A172 (cell line): Measurements from ENCODE around the gene EXOC3L4. TPM values are rescaled to one million over a fixed set of nuclear protein-coding genes. Genes with fewer than 3 reads are reported as not detected.
A peak's percentile ranks its signal among the peaks of the same experiment; 100 is the strongest.
"Not testable (repeated sequence)": the region's sequence is repeated elsewhere in the genome, so short reads cannot be mapped to it uniquely, and the experiment has no call there.

ENCODE experiments used
- DNase-seq: peaks from one replicate; pipeline ENCODE4 v3.0.0-alpha.2; 2015; ENCODE audit warnings: low spot score
- total RNA-seq: library from RNA; depleted of rRNA; stranded (reverse); fragments of >200 nt; shearing (Covaris generic); gene quantifications from 2 replicates; pipeline ENCODE4 v1.2.3, GENCODE V29; 2014; rRNA removed

The EXOC3L4 gene
- total RNA-seq = 3.7 and 8.2 TPM in 2 replicates

GRCh38 chr14:103094406-103095209 is at the start of gene EXOC3L4:
Gene EXOC3L4, plus strand, starts transcription at chr14:103094725. Its CDS starts 5,495 bp downstream, at chr14:103100220.
- DNase-seq = no peak

- no peak for DNase-seq
Observed at GRCh38 chr14:103045371-103045869, 49.1 kb upstream of the EXOC3L4 start.

- not testable (repeated sequence) for DNase-seq
Observed at GRCh38 chr14:103047453-103047852, 47.1 kb upstream of the EXOC3L4 start.

- no peak for DNase-seq
Observed at GRCh38 chr14:103050935-103051334, 43.6 kb upstream of the EXOC3L4 start.

- no peak for DNase-seq
Observed at GRCh38 chr14:103052407-103052806, 42.1 kb upstream of the EXOC3L4 start.

GRCh38 chr14:103055695-103056094 is 38.8 kb upstream of the EXOC3L4 start:
- no peak for DNase-seq

- no peak for DNase-seq
Observed at GRCh38 chr14:103056322-103057027, 38.0 kb upstream of the EXOC3L4 start.

- no peak for DNase-seq
Observed at GRCh38 chr14:103057028-103057371, 37.5 kb upstream of the EXOC3L4 start.

- DNase-seq = peak; percentile 53
Observed at GRCh38 chr14:103057372-103058163, 37.0 kb upstream of the EXOC3L4 start, which contains the start of gene CDC42BPB. Gene CDC42BPB, minus strand, starts transcription at chr14:103057549. Its CDS starts 376 bp downstream, at chr14:103057173.

- DNase-seq = no peak
Observed at GRCh38 chr14:103058164-103059055, 36.1 kb upstream of the EXOC3L4 start.

GRCh38 chr14:103059556-103059955 is 35.0 kb upstream of the EXOC3L4 start:
- DNase-seq = no peak

GRCh38 chr14:103061482-103061976 is 33.0 kb upstream of the EXOC3L4 start:
- DNase-seq = no peak

- no peak for DNase-seq
Observed at GRCh38 chr14:103064436-103064835, 30.1 kb upstream of the EXOC3L4 start.

- no peak for DNase-seq
Observed at GRCh38 chr14:103064978-103065377, 29.5 kb upstream of the EXOC3L4 start.

- DNase-seq = no peak
Observed at GRCh38 chr14:103065861-103066260, 28.7 kb upstream of the EXOC3L4 start.

GRCh38 chr14:103066399-103066798 is 28.1 kb upstream of the EXOC3L4 start:
- no peak for DNase-seq

GRCh38 chr14:103067231-103067954 is 27.1 kb upstream of the EXOC3L4 start:
- DNase-seq = peak; percentile 48

- DNase-seq = no peak
Observed at GRCh38 chr14:103068351-103069073, 26.0 kb upstream of the EXOC3L4 start.

GRCh38 chr14:103070263-103070885 is 24.2 kb upstream of the EXOC3L4 start:
- no peak for DNase-seq
